OCI-LY7 (cell line): ENCODE data around the gene MARCHF9.

ENCODE experiments used
- CTCF ChIP-seq: fragments of 200-600 bp; sonication (generic); conservative IDR thresholded peaks from 2 replicates; pipeline ENCODE4 v1.5.1; 2014; ENCODE audit warnings: mild to moderate bottlenecking, antibody characterized with exemption, low read length, moderate library complexity, mixed read lengths
- EZH2phosphoT487 ChIP-seq: fragments of 200-600 bp; sonication (generic); IDR thresholded peaks from 2 replicates; pipeline ENCODE4 v1.6.1; 2018; ENCODE audit warnings: low read depth, borderline replicate concordance, mild to moderate bottlenecking, mixed run types, antibody characterized with exemption, low read length, moderate library complexity, mixed read lengths

DNA sequence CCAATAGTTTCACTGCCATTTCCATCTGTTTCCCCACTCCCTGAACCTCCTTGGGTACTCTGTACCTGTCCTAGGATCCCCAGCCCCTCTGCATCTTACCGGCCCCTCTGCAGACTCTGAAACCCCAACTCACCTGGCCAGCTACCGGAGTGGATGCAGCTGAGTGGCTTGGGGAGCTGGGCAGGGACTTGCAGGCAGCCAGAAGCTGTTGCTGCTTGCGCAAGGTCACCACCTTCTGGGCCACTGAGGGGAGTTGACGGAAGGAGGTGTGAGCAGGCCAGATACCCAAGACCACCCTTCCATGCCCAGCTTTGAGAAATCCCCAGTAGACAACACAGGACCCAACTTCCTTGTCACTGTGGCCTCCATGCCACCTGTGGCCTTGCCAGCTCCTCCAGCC, 22.6 kb upstream of the MARCHF9 start:
- TF ChIP-seq CTCF (no peak), EZH2phosphoT487 (no peak)
